ENCODE measurements around the gene PCBP1.
"Not testable (repeated sequence)": the region's sequence is repeated elsewhere in the genome, so short reads cannot be mapped to it uniquely, and the experiment has no call there.

Gene PCBP1

DNA sequence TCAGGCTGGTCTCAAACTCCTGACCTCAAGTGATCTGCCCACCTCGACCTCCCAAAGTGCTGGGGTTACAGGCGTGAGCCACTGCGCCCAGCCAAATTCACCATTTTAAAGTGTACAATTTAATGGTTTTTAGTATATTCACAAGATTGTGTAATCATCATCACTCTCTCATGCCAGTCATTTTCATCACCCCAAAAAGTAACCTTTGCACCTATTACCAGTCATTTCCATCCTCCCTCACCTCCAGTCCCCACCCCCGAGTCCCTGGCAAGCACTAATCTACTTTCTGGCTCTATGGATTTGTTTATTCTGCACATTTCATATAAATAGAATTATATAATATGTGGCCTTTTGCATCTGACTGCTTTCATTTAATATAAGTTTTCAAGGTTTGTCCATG, 10.8 kb downstream of the PCBP1 start:
- DNase-seq (ENCODE audit: low read depth) = no peak

DNA sequence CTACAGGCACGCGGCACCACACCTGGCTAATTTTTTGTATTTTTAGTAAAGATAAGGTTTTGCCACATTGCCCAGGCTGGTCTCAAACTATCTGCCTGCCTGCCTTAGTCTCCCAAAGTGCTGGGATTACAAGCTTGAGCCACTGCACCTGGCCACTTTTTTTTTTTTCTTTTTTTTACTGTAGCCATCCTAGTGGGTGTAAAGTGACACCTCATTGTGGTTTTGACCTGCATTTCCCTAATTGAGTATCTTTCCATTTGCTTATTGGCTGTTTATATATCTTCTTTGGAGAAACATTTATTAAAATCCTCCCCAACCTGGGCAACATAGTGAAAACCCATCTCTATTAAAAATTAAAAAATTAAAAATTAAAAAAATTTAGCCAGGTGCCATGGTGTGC, 12.0 kb downstream of the PCBP1 start:
- no peak for DNase-seq (ENCODE audit: low read depth)

DNA sequence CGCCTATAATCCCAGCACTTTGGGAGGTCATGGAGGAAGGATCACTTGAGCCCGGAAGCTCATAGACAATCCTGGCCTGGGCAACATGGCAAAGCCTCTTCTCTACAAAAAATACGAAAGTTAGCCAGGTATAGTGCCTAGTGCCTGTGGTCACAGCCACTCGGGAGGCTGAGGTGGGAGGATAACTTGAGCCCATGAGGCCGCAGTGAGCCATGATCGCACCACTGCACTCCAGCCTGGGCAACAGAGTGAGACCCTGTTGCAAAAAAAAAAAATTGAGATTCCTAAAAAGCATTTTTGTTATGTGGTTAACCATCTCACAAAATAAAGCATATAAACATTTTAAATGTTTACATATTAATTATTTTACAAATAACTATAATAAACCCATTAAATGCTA, 13.9 kb downstream of the PCBP1 start:
- DNase-seq (ENCODE audit: low read depth) = no peak

DNA sequence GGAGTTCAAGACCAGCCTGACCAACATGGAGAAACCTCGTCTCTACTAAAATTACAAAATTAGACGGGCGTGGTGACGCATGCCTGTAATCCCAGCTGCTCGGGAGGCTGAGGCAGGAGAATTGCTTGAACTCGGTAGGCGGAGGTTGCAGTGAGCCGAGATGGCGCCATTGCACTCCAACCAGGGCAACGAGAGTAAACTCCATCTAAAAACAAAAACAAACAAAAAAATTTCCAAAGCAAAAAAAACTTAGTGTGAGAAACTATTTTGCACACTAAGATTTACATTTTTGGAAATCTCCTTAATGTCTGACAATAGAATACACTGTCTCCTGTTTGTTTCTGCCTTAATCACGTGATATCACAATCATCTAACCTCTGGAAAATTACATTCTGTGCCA, 14.4 kb downstream of the PCBP1 start:
- DNase-seq (ENCODE audit: low read depth) = not testable (repeated sequence)

DNA sequence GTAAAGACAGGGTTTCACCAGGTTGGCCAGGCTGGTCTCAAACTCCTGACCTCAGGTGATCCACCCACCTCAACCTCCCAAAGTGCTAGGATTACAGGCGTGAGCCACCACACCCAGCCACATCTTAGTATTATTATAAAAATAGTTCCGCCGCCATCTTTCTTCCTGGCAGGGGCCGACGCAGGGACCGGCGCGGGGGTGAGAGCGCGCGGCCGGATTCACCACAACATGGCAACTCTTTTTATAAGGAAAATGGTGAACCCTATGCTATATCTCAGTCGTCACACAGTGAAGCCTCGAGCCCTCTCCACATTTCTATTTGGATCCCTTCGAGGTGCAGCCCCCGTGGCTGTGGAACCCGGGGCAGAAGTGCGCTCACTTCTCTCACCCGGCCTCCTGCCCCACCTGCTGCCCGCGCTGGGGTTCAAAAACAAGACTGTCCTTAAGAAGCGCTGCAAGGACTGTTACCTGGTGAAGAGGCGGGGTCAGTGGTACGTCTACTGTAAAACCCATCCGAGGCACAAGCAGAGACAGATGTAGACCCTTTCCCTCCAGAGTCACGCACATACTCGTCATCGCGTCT, 15.1 kb downstream of the PCBP1 start:
- DNase-seq (ENCODE audit: low read depth) = not testable (repeated sequence)

DNA sequence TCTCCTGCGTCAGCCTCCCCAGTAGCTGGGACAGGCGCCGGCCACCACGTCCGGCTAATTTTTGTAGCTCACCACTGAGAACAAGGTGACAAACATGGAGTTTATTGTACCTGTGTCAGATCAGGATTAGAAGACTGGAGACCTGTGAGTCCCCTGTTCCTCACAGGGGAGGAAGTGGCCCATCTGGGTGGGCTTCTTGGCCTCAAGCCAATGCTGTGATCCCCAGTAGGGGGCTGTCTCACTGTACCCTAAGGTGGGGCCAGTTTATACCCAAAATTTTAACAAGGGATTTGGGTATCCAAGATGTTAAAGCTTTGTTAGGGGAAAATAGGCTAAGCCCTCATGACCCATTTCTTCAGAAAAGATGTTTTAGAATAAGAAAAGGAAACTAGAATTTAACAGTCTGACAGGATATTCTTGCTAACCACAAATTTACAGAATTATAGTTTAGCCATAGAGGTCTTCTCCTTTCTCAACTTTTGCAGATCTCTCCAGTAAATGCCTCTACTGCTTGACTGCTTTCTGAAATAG, 16.3 kb downstream of the PCBP1 start:
- DNase-seq (ENCODE audit: low read depth) = no peak

DNA sequence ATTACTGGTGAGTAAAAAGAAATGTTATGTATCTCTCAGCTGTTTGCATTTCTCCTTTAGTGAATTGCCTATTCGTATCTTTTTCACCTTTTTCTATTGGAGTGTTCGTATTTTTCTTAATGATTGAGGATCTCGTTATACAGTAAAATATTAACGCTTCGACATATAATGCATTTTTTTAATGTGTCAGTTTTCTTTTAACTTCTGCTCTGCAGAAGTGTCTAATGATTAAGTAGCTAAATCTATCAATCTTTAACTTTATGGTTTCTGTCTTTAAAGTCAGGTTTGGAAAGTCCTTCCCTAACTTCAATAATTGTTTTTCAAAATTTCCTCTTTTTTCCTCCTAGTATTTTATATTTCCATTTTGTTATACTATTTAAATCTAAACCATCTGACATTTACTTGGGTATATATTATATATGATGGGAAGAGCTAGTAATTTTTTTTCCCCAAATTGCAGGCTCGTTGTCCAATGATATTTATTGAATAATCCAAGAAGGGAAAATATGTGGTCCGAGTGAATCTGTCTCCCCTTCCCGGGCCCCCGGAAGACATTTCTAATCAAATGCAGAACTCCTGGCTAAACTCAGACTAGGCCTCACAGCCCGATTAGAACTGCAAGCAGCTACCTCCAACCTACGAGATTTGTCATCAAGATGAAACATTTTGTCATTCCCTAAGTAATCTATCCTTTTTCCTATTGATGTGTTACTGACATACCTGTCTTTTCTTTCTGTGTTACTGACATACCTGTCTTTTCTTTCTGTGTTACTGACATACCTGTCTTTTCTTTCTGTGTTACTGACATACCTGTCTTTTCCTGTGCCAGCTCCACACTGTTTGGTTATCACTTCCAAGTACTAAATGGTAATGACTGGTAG, 17.2 kb downstream of the PCBP1 start:
- DNase-seq (ENCODE audit: low read depth) = no peak

DNA sequence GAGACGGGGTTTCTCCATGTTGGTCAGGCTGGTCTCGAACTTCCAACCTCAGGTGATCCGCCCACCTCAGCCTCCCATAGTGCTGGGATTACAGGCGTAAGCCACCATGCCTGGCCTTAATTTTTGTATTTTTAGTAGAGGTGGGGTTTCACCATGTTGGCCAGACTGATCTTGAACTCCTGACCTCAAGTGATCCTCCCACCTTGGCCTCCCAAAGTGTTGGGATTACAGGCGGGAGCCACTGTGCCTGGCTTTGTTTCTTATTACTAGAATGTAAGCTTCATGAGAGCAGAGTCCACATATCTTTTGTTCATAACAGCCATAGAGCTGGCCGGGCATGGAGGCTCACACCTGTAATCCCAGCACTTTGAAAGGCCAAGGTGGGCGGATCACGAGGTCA, 18.9 kb downstream of the PCBP1 start:
- not testable (repeated sequence) for DNase-seq (ENCODE audit: low read depth)

DNA sequence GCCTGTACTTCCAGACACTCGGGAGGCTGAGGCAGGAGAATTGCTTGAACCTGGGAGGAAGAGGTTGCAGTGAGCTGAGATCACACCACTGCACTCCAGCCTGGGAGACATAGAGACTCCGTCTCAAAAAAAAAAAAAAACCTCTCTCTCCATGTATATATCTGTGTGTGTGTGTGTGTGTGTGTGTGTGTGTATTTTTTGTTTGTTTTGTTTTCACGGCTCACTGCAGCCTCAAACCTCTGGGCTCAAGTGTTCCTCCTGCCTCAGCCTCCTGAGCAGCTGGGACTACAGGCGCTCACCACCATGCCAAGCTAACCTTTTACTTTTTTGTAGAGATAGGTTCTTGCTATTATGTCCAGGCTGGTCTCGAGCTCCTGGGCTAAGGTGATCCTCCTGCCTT, 23.1 kb downstream of the PCBP1 start:
- DNase-seq (ENCODE audit: low read depth) = not testable (repeated sequence)

DNA sequence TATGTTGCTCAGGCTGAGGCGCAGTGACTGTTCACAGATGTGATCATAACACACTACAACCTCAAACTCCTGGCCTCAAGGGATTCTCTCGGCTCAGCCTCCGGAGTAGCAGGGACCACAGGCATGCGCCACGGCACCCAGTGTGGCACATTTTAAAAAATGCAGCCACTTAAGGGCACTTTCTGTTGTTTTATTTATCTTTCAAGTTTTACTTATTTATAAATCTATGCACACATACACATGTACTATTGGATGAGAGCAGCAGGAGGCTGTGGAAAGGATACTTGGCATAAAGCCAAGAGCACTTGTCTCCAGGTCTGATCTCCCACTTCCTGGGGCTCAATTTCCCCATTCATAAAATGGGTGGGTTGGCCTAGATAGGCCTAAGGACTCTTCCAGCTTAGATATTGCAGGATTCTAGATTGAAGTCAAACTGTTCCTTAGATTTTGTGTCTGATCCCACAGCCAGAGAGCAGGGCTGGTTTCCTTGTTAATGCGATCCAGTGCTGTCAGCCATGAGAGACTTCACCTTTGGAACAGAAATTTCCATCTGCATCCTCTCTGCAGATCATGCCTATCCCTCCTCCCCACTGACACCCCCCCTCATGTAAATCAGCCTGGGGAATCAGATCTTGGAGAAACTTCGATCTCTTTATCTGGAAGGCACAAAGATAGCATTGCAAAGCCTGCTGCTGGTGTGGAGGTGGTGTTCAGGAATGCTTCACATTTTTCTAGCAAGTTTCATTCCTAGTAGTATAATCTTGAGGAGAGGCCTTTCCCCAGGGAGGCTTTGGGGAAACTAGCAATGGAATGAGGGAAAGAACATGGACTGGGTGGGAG, 24.7 kb downstream of the PCBP1 start:
- DNase-seq (ENCODE audit: low read depth) = no peak

DNA sequence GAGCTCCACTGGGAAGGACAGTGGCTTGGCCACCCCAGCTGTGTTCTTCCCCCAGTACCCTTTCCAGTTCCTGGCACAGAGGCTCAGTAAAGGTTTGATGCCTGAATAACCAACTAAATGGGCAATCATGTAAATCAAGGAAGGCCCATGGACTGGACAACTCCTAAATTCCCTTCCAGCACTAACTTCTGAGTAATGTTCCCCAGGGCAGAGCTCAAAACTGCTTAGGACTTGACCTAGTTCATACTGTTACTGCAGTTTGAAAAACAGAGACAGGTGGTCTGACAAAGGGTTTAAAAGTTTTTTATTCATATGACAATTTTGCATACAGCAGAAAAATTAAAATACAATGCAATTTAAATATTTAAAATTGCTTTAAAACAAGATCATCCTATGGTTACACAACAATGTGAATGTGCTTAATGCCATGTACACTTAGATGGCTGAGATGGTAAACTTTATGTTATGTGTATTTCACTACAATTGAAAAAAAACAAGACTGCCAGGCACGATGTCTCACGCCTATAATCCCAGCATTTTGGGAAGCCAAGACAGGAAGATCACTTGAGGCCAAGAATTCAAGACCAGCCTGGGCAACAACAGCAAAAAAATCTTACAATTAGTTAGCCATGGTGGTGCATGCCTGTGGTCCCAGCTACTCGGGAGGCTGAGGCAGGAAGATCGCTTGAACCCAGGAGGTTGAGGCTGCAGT, 26.2 kb downstream of the PCBP1 start:
- no peak for DNase-seq (ENCODE audit: low read depth)

DNA sequence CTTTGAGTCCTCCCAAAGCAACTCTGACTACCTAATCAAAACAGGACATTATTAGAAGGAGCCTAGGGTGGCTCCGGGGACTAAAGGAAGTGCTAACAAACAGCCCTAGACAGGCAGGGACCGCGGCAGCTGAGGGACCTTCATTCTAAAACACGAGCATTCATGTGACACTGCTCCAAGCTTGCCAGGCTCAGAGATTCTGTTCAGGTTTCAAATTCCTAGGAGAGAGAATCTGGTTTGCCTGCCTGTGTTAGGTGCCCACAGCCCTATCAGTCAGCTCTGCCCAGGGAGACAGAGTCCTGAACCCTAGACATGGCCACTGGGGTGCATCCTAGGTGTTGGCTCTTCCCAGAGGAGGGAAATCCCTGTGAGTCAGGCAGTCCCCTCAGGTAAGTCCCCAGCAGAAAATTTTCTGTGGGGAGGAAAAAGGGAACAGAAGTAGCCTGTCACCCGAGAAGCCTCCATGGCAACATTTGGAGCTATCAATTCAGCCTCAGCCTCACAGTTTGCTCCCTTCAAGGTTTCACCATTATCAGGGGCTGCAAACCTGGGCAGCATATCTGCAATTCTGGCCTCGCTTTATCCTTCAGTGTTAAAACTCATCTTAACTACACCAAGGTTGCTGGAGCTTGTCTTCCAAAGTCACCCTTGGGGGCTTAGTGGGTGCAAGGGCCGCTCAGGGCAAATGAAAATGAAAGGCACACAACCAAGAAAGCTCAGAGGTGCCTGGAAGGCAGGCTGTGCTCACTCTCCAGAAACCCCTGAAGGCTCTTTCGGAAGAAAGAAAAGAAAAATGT, 28.6 kb downstream of the PCBP1 start:
- DNase-seq (ENCODE audit: low read depth) = no peak

DNA sequence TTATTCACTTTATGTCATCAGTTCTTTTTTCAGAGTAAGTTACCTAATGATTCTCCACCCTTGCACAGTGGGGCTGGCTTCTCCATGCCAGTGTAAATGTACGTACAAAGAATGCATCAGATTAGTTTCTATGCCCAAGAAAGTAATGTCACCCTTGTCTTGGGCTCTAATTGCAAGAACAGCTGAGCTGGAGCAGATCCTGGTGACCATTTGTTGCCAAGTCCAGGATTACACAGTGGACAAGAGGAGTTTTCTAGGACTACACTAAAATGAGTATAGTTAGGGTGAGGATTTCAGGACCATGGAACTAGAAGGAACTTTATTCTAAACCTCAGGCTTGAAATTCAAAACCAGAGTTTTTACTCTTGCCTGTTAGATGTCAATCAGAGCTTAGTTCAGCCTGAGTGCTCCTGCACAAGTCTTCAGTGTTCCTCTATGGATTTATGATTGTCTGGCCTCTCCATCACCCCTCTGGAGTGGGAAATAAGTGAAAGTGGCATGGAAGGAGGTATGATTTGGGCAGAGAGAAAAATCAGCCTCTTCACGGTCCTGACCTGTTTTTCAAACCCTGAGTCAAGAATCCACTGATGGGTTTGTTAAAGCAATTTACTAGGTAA, 29.8 kb downstream of the PCBP1 start:
- no peak for DNase-seq (ENCODE audit: low read depth)

DNA sequence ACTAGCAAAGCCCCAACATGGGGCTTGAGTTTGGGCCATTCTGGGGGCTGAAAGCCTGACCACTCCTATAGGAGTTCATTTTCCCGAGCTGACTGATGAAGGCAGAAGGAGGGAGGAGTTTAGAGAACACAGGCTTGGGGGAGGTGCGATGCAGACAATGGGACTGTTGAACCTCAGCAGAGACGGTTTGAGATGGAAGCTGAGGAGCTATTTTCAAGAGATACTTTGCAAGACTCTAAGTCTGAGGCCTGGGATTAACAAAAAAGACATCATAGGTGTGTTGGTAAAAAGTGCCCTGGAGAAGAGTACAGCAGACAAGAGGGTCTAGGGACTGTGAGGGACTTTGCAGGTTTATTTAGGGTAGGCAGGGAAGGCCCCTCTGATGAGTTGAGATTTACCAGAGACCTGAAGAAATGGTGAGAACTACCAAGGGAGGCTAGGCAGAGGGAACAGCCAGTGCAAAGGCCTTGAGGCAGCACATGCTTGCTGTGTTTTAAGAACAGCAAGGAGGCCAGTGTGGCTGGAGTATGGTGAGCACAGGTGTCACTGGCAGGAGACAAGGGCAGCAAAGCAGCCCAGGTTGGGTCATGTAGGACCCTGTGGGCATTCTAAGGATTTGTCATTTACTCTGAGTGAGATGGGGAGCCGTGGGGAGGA, 31.6 kb downstream of the PCBP1 start:
- DNase-seq (ENCODE audit: low read depth) = no peak

DNA sequence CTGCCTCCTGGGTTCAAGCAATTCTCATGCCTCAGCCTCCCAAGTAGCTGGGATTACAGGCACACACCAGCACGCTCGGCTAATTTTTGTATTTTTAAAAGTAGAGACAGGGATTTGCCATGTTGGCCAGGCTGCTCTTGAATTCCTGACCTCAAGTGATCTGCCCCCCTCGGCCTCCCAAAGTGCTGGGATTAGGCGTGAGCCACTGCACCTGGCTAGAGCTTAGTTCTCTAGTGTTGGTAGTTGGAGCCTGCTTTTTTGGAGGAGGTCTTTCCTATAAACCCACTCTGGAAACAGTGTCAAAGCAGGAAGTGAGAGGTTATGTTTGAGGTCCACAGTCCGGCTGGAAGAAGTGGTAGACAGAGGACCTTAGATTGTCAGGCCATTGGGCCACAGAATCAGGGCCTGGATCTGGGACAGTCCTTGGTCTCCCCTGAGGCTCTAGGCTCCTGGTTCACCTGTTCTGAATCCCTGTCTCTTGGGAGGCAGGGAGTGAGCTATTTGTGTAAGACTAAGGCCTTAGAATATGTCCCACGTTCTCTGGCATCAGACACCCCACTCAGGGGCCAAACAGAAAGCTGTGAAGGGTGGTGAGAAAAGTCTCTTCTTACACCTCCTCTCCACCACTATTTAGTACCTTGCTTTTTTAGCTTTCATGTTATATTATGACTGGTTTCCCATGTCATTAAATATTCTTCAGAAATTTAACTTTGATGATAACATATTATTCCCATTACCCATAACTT, 34.5 kb downstream of the PCBP1 start:
- DNase-seq (ENCODE audit: low read depth) = no peak

DNA sequence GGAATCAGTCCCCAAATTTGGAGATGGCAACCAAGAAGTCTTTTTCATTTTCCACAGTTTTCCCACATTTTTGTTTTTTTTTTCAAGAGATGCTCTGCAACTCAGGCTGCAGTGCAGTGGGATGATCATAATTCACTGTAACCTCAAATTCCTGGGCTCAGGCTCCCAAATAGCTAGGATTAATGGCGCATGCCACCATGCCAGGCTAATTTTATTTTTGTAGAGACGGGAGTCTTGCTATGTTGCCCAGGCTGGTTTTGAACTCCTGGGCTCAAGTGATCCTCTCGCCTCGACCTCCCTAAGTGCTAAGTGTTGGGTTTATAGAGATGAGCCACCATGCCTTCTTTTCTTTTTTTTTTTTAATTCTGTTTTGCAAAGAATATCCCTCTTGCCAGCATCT, 35.2 kb downstream of the PCBP1 start:
- no peak for DNase-seq (ENCODE audit: low read depth)

DNA sequence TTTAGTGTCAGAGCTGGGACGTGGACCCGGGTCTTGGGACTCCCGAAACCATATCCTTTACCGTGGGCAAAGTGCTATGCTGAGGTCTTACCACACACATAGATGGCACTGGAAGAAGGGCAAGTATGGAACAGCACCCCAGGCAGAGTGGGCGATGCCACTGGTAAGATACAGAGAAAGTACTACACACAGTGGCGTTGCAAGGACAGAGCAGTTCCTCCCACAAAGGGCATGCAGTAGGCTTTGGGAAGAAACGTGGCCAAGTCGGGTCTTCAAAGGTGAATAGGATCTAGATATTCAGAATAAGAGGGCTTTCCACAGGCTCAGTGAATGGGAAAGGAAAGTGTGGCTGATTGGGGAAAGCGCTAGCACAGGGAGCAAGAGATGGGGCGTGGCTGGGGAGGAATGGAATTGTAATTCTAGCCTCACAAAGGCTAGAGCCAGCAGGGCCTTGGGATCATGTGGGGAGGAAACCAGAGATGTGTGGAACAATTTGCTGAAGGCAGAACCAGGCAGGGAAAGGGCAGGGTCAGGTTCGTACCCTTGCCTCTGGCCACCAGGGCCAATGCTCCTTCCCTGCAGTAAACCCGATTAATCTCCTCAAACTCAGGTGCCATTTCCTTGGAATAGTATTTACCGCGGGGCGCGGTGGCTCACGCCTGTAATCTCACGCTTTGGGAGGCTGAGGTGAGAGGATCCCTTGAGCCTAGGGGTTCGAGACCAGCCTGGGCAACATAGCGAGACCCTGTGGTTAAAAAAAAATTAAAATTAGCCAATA, 36.0 kb downstream of the PCBP1 start:
- DNase-seq (ENCODE audit: low read depth) = no peak

DNA sequence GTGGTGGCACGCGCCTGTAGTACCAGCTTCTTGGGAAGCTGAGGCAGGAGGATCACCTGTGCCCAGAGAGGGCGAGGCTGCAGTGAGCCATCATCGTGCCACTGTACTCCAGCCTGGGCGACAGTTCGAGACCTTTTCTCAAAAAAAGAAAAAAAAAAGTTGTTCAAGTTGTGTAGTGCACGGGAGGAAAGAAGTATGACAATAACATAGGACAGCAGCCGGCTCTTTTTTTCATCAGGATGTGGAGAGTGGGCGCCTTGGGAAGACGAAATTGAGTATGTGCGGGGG, 36.5 kb downstream of the PCBP1 start:
- DNase-seq (ENCODE audit: low read depth) = no peak

DNA sequence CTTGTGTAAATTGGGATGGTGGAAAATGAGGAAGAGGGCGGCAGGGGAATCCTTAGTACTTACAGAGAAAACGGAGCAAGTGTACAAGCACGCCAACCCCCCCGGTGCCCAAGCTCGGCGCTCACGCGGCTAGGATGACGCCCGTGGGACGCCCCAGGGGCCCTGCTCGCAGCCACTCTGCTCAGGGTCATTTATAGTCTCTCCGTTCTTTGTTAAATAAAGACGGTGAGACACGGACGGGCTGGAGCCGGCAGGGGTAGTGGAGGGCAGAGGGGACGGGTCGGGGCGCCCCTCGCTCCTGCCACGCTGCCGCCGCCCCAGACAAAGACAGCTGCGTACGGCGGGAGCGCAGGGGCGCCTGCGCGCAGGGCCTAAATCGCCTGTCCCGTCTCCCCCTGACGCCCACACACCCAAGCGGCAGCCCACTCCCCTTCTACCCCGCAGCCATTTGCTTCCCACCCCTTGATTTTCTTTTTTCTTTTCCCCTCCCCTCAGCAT, 37.8 kb downstream of the PCBP1 start:
- peak; percentile 55 for DNase-seq (ENCODE audit: low read depth)

Measured in T-helper 22 cell (primary cell).